HepG2 (cell line): ENCODE measurements around the gene SLC25A33. TPM values are rescaled to one million over a fixed set of nuclear protein-coding genes. Genes with fewer than 3 reads are reported as not detected.

Experiments used
- BCL6 ChIP-seq: IDR thresholded peaks from 2 replicates; pipeline ENCODE4 v1.6.1; 2016; ENCODE audit warnings: missing genetic modification reagents, missing compliant biosample characterization
- BRD4 ChIP-seq: sonication (generic); formaldehyde crosslinking; IDR thresholded peaks from 2 replicates; pipeline ENCODE4 v1.4.0; 2020; ENCODE audit warnings: missing genetic modification reagents
- DR1 ChIP-seq: sonication (generic); formaldehyde crosslinking; IDR thresholded peaks from 2 replicates; pipeline ENCODE4 v1.8.0; 2021; ENCODE audit warnings: mild to moderate bottlenecking, missing genetic modification reagents, inconsistent platforms
- E2F5 ChIP-seq: sonication (generic); formaldehyde crosslinking; conservative IDR thresholded peaks from 2 replicates; pipeline ENCODE4 v1.4.0; 2020; ENCODE audit warnings: missing genetic modification reagents
- KMT2B ChIP-seq: IDR thresholded peaks from 2 replicates; pipeline ENCODE4 v1.6.1; 2016; ENCODE audit warnings: missing genetic modification reagents, missing compliant biosample characterization
- NAIF1 ChIP-seq: sonication (generic); formaldehyde crosslinking; IDR thresholded peaks from 2 replicates; pipeline ENCODE4 v1.5.0; 2020; ENCODE audit warnings: mild to moderate bottlenecking, missing genetic modification reagents, borderline replicate concordance
- NFYC ChIP-seq: IDR thresholded peaks from 2 replicates; pipeline ENCODE4 v1.6.1; 2016; ENCODE audit warnings: missing genetic modification reagents, missing compliant biosample characterization
- PITX1 ChIP-seq: sonication (generic); formaldehyde crosslinking; IDR thresholded peaks from 2 replicates; pipeline ENCODE4 v1.5.1; 2020; ENCODE audit warnings: mild to moderate bottlenecking, missing genetic modification reagents
- PRPF4 ChIP-seq: fragments of 200-400 bp; formaldehyde crosslinking; IDR thresholded peaks from 2 replicates; pipeline ENCODE4 v1.6.1; 2016; ENCODE audit warnings: low read length, low read depth; ENCODE audit not compliant: poor library complexity, severe bottlenecking
- SIX4 ChIP-seq: sonication (generic); formaldehyde crosslinking; IDR thresholded peaks from 2 replicates; pipeline ENCODE4 v1.4.0; 2020; ENCODE audit warnings: missing genetic modification reagents
- SOX6 ChIP-seq, 2 experiments: fragments of 450-650 bp in 1 of 2; sonication (generic) in 1 of 2; formaldehyde crosslinking in 1 of 2; IDR thresholded peaks; 2 replicates each; pipeline versions ENCODE4 v1.4.0 to v1.6.1; 2017 to 2020; ENCODE audit warnings: antibody characterized with exemption in 1 of 2, mild to moderate bottlenecking in 1 of 2, missing genetic modification reagents in 1 of 2
- UBTF ChIP-seq: sonication (generic); formaldehyde crosslinking; IDR thresholded peaks from 2 replicates; pipeline ENCODE4 v1.4.0; 2020; ENCODE audit warnings: mild to moderate bottlenecking, missing genetic modification reagents
- YEATS4 ChIP-seq: sonication (generic); formaldehyde crosslinking; IDR thresholded peaks from 2 replicates; pipeline ENCODE4 v1.4.0; 2020; ENCODE audit warnings: missing genetic modification reagents, borderline replicate concordance
- ZNF318 ChIP-seq: sonication (generic); formaldehyde crosslinking; IDR thresholded peaks from 2 replicates; pipeline ENCODE4 v1.4.0; 2020; ENCODE audit warnings: mild to moderate bottlenecking, missing genetic modification reagents
- ZNF558 ChIP-seq: sonication (generic); formaldehyde crosslinking; IDR thresholded peaks from 2 replicates; pipeline ENCODE4 v1.9.0; 2022; ENCODE audit warnings: mild to moderate bottlenecking, missing genetic modification reagents, borderline replicate concordance
- ZNF816 ChIP-seq: sonication (generic); formaldehyde crosslinking; IDR thresholded peaks from 2 replicates; pipeline ENCODE4 v1.8.0; 2022; ENCODE audit warnings: missing genetic modification reagents, mild to moderate bottlenecking, borderline replicate concordance
- ZSCAN29 ChIP-seq: sonication (generic); formaldehyde crosslinking; conservative IDR thresholded peaks from 2 replicates; pipeline ENCODE4 v1.4.0; 2020; ENCODE audit warnings: mild to moderate bottlenecking, missing genetic modification reagents
- polyA plus RNA-seq, 8 experiments: library from polyadenylated mRNA; depleted of rRNA in 3 of 8; stranded (reverse) in 7 of 8; unstranded in 1 of 8; fragments of >200 nt; fragmentation: Illumina TruSeq in 4 of 8; extraction: Trizol in 4 of 8; gene quantifications; 2 replicates each; pipeline versions ENCODE4 v1.2.1 to v1.2.3, GENCODE V29; 2011 to 2016; ENCODE audit warnings: low read depth in 4 of 8, missing spikeins in 1 of 8, mixed read lengths in 1 of 8; ENCODE audit not compliant: insufficient read depth in 1 of 8
- total RNA-seq, 5 experiments: library from RNA; depleted of rRNA; stranded (reverse); fragments of >200 nt; fragmentation: Illumina TruSeq; extraction: Trizol; gene quantifications; 2 replicates each; pipeline ENCODE4 v1.2.3, GENCODE V29; 2016; ENCODE audit warnings: low read depth in 1 of 5
- TF ChIP-seq, protein P1 (sequence below): sonication (generic); formaldehyde crosslinking; IDR thresholded peaks from 2 replicates; pipeline ENCODE4 v1.4.0; 2020; ENCODE audit warnings: missing genetic modification reagents

Gene SLC25A33
- total and polyA plus RNA-seq, 2 of the 13 experiments (the other 11 are each of a cell fraction or from before 2014, with no cell fraction given), result 15.4 to 50.3 TPM

GRCh38 chr1:9553736-9554144, 14.5 kb downstream of the SLC25A33 start (continued):
- TF ChIP-seq ZNF318 (CRISPR knock-in tag) (no peak), PITX1 (CRISPR knock-in tag) (peak; percentile 98), BCL6 (CRISPR knock-in tag) (peak; percentile 99), ZNF816 (CRISPR knock-in tag) (peak; percentile 71; the same call in 1 of the 2 replicates), YEATS4 (CRISPR knock-in tag) (peak; percentile 71; the same call in 1 of the 2 replicates), E2F5 (no peak), PRPF4 (no peak), DR1 (CRISPR knock-in tag) (no peak), KMT2B (CRISPR knock-in tag) (no peak; the same call in 1 of the 2 replicates), UBTF (peak; percentile 46), SOX6 (IDR thresholded peaks at IDR 0.05) (no peak), SOX6 (CRISPR knock-in tag; IDR thresholded peaks at IDR 0.05) (peak; percentile 96), ZSCAN29 (CRISPR knock-in tag) (peak; percentile 83; the same call in 1 of the 2 replicates), NAIF1 (CRISPR knock-in tag) (no peak; the same call in 1 of the 2 replicates), ZNF558 (CRISPR knock-in tag) (no peak), NFYC (CRISPR knock-in tag) (peak; percentile 45; the same call in 1 of the 2 replicates), SIX4 (CRISPR knock-in tag) (peak; percentile 90), BRD4 (CRISPR knock-in tag) (peak; percentile 63; the same call in 1 of the 2 replicates)
- TF ChIP-seq, protein P1, sequence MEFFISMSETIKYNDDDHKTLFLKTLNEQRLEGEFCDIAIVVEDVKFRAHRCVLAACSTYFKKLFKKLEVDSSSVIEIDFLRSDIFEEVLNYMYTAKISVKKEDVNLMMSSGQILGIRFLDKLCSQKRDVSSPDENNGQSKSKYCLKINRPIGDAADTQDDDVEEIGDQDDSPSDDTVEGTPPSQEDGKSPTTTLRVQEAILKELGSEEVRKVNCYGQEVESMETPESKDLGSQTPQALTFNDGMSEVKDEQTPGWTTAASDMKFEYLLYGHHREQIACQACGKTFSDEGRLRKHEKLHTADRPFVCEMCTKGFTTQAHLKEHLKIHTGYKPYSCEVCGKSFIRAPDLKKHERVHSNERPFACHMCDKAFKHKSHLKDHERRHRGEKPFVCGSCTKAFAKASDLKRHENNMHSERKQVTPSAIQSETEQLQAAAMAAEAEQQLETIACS (CRISPR knock-in tag), result no peak
